HepG2 (cell line): Measurements from ENCODE around the gene PFKP. TPM values are rescaled to one million over a fixed set of nuclear protein-coding genes. Genes with fewer than 3 reads are reported as not detected.

Experiments used
- BRCA1 ChIP-seq: sonication (generic); formaldehyde crosslinking; IDR thresholded peaks from 2 replicates; pipeline ENCODE4 v1.4.0; 2020; ENCODE audit warnings: missing genetic modification reagents
- CC2D1A ChIP-seq: sonication (generic); formaldehyde crosslinking; IDR thresholded peaks from 2 replicates; pipeline ENCODE4 v1.8.1; 2023; ENCODE audit warnings: mild to moderate bottlenecking, missing genetic modification reagents
- CENPT ChIP-seq: sonication (generic); formaldehyde crosslinking; IDR thresholded peaks from 2 replicates; pipeline ENCODE4 v1.8.0; 2022; ENCODE audit warnings: low read depth, mild to moderate bottlenecking, moderate library complexity, missing genetic modification reagents
- ELF1 ChIP-seq: sonication (generic); formaldehyde crosslinking; IDR thresholded peaks from 2 replicates; pipeline ENCODE4 v1.4.0; 2020; ENCODE audit warnings: missing genetic modification reagents
- FOSL1 ChIP-seq: sonication (generic); formaldehyde crosslinking; IDR thresholded peaks from 2 replicates; pipeline ENCODE4 v1.9.0; 2021; ENCODE audit warnings: missing genetic modification reagents, borderline replicate concordance
- HES4 ChIP-seq: sonication (generic); formaldehyde crosslinking; IDR thresholded peaks from 2 replicates; pipeline ENCODE4 v1.9.0; 2021; ENCODE audit warnings: mild to moderate bottlenecking, missing genetic modification reagents, borderline replicate concordance
- IRF2 ChIP-seq: IDR thresholded peaks from 2 replicates; pipeline ENCODE4 v1.6.1; 2018; ENCODE audit warnings: missing genetic modification reagents, missing compliant biosample characterization
- MAF1 ChIP-seq: sonication (generic); formaldehyde crosslinking; IDR thresholded peaks from 2 replicates; pipeline ENCODE4 v1.5.0; 2020; ENCODE audit warnings: missing genetic modification reagents, borderline replicate concordance
- MATR3 ChIP-seq: sonication (generic); formaldehyde crosslinking; IDR thresholded peaks from 2 replicates; pipeline ENCODE4 v1.4.0; 2020; ENCODE audit warnings: missing genetic modification reagents
- SMARCC2 ChIP-seq: fragments of 450-650 bp; IDR thresholded peaks from 2 replicates; pipeline ENCODE4 v1.6.1; 2017; ENCODE audit warnings: antibody characterized with exemption, mild to moderate bottlenecking
- SMARCE1 ChIP-seq: fragments of 450-650 bp; IDR thresholded peaks from 2 replicates; pipeline ENCODE4 v1.6.1; 2017; ENCODE audit warnings: borderline replicate concordance
- SRSF4 ChIP-seq: fragments of 200-400 bp; formaldehyde crosslinking; IDR thresholded peaks from one replicate; pipeline ENCODE4 v1.6.1; 2018; ENCODE audit warnings: mild to moderate bottlenecking, low read depth, low read length, moderate library complexity; ENCODE audit not compliant: poor library complexity, severe bottlenecking
- TBP ChIP-seq: sonication (generic); formaldehyde crosslinking; IDR thresholded peaks from 2 replicates; pipeline ENCODE4 v1.5.0; 2020; ENCODE audit warnings: missing genetic modification reagents
- TEAD2 ChIP-seq: sonication (generic); formaldehyde crosslinking; IDR thresholded peaks from 2 replicates; pipeline ENCODE4 v1.9.0; 2021; ENCODE audit warnings: missing genetic modification reagents
- THAP9 ChIP-seq: sonication (generic); formaldehyde crosslinking; IDR thresholded peaks from 2 replicates; pipeline ENCODE4; 2020; ENCODE audit warnings: missing genetic modification reagents, mild to moderate bottlenecking, borderline replicate concordance
- ZC3H4 ChIP-seq: sonication (generic); formaldehyde crosslinking; IDR thresholded peaks from 2 replicates; pipeline ENCODE4 v1.4.0; 2020; ENCODE audit warnings: missing genetic modification reagents, borderline replicate concordance
- ZFP1 ChIP-seq: IDR thresholded peaks from 2 replicates; pipeline ENCODE4 v1.6.1; 2016
- ZFY ChIP-seq: sonication (generic); formaldehyde crosslinking; IDR thresholded peaks from 2 replicates; pipeline ENCODE4 v1.4.0; 2020; ENCODE audit warnings: missing genetic modification reagents
- ZNF263 ChIP-seq: sonication (generic); formaldehyde crosslinking; IDR thresholded peaks from 2 replicates; pipeline ENCODE4 v1.4.0; 2020; ENCODE audit warnings: missing genetic modification reagents
- ZNF333 ChIP-seq: sonication (generic); formaldehyde crosslinking; IDR thresholded peaks from 2 replicates; pipeline ENCODE4 v1.4.0; 2020; ENCODE audit warnings: mild to moderate bottlenecking, missing genetic modification reagents, borderline replicate concordance
- ZNF549 ChIP-seq: sonication (generic); formaldehyde crosslinking; IDR thresholded peaks from 2 replicates; pipeline ENCODE4 v1.5.0; 2020; ENCODE audit warnings: missing genetic modification reagents
- ZNF552 ChIP-seq: sonication (generic); formaldehyde crosslinking; IDR thresholded peaks from 2 replicates; pipeline ENCODE4 v1.9.0; 2022; ENCODE audit warnings: missing genetic modification reagents, mild to moderate bottlenecking, borderline replicate concordance
- ZNF790 ChIP-seq: sonication (generic); formaldehyde crosslinking; IDR thresholded peaks from 2 replicates; pipeline ENCODE4 v1.8.0; 2022; ENCODE audit warnings: missing genetic modification reagents, mild to moderate bottlenecking, borderline replicate concordance
- polyA plus RNA-seq, 8 experiments: library from polyadenylated mRNA; depleted of rRNA in 3 of 8; stranded (reverse) in 7 of 8; unstranded in 1 of 8; fragments of >200 nt; fragmentation: Illumina TruSeq in 4 of 8; extraction: Trizol in 4 of 8; gene quantifications; 2 replicates each; pipeline versions ENCODE4 v1.2.1 to v1.2.3, GENCODE V29; 2011 to 2016; ENCODE audit warnings: low read depth in 4 of 8, missing spikeins in 1 of 8, mixed read lengths in 1 of 8; ENCODE audit not compliant: insufficient read depth in 1 of 8
- total RNA-seq, 5 experiments: library from RNA; depleted of rRNA; stranded (reverse); fragments of >200 nt; fragmentation: Illumina TruSeq; extraction: Trizol; gene quantifications; 2 replicates each; pipeline ENCODE4 v1.2.3, GENCODE V29; 2016; ENCODE audit warnings: low read depth in 1 of 5
- TF ChIP-seq, protein P1 (sequence below): sonication (generic); formaldehyde crosslinking; IDR thresholded peaks from 2 replicates; pipeline ENCODE4 v1.5.0; 2020; ENCODE audit warnings: missing genetic modification reagents, mild to moderate bottlenecking, borderline replicate concordance
- TF ChIP-seq, protein P2 (sequence below): sonication (generic); formaldehyde crosslinking; IDR thresholded peaks from 2 replicates; pipeline ENCODE4 v1.8.0; 2022; ENCODE audit warnings: mild to moderate bottlenecking, missing genetic modification reagents
- TF ChIP-seq, protein P3 (sequence below): fragments of 450-650 bp; IDR thresholded peaks from 2 replicates; pipeline ENCODE4 v1.6.1; 2017

Gene PFKP
- total and polyA plus RNA-seq, 2 of the 13 experiments (the other 11 are each of a cell fraction or from before 2014, with no cell fraction given) = 0.80 to 2.4 TPM

DNA sequence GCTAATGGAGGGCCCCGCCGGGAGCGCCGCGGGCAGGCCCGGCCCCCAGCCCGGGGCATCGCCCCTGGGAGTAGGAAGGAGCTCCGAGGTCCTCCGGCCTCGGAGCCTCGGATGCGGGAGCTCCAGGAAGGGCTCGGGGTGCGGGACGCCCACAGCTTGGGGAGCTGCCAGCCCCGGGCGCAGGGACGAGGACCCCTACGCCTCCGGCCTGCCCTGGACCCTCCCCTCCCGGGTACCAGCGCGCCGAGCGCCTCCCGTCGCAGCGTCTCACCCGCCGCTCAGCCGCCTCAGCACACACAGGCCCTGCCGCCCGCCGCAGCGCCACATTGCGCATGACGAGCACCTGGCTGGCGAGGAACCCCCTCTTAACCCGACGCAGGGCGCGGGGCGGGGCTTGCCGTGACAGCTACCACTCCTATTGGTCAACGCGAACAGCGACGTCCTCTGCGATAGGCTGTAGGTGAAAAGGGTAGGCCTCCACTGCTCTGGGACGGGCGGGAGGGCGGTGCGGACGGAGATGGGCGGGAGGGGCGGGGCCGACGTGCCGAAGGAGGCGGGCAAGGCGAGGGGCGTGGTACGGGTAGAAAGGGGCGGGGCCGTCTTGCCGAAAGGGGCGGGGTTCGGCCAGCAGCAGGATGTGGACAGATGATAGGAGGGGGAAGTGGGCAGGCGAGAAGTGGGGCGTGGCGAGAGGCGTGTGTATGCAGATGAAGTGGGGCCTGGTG, 105.3 kb downstream of the PFKP start, which contains the start of gene PITRM1 (continued):
- TF ChIP-seq, protein P1, sequence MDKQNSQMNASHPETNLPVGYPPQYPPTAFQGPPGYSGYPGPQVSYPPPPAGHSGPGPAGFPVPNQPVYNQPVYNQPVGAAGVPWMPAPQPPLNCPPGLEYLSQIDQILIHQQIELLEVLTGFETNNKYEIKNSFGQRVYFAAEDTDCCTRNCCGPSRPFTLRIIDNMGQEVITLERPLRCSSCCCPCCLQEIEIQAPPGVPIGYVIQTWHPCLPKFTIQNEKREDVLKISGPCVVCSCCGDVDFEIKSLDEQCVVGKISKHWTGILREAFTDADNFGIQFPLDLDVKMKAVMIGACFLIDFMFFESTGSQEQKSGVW (CRISPR knock-in tag) = no peak
- no peak for TF ChIP-seq BRCA1
- TF ChIP-seq ZC3H4 (CRISPR knock-in tag) = no peak
- no peak for TF ChIP-seq SMARCC2
- TF ChIP-seq HES4 (CRISPR knock-in tag) = no peak
- TF ChIP-seq THAP9 (CRISPR knock-in tag) = no peak
- TF ChIP-seq IRF2 = peak; percentile 39; the same call in 1 of the 2 replicates
- no peak for TF ChIP-seq ZNF549 (CRISPR knock-in tag)
- TF ChIP-seq, protein P2, sequence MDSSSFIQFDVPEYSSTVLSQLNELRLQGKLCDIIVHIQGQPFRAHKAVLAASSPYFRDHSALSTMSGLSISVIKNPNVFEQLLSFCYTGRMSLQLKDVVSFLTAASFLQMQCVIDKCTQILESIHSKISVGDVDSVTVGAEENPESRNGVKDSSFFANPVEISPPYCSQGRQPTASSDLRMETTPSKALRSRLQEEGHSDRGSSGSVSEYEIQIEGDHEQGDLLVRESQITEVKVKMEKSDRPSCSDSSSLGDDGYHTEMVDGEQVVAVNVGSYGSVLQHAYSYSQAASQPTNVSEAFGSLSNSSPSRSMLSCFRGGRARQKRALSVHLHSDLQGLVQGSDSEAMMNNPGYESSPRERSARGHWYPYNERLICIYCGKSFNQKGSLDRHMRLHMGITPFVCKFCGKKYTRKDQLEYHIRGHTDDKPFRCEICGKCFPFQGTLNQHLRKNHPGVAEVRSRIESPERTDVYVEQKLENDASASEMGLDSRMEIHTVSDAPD (CRISPR knock-in tag) = no peak
- TF ChIP-seq MAF1 = no peak
- 0 out of 2 replicates have a peak, but pooled peaks have one; percentile 21 for TF ChIP-seq ELF1 (CRISPR knock-in tag)
- TF ChIP-seq SRSF4 = no peak
- TF ChIP-seq SMARCE1 = no peak
- peak; percentile 75; the same call in 1 of the 2 replicates for TF ChIP-seq ZNF552 (CRISPR knock-in tag)
- TF ChIP-seq, protein P3, sequence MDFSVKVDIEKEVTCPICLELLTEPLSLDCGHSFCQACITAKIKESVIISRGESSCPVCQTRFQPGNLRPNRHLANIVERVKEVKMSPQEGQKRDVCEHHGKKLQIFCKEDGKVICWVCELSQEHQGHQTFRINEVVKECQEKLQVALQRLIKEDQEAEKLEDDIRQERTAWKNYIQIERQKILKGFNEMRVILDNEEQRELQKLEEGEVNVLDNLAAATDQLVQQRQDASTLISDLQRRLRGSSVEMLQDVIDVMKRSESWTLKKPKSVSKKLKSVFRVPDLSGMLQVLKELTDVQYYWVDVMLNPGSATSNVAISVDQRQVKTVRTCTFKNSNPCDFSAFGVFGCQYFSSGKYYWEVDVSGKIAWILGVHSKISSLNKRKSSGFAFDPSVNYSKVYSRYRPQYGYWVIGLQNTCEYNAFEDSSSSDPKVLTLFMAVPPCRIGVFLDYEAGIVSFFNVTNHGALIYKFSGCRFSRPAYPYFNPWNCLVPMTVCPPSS = no peak
- no peak for TF ChIP-seq CC2D1A (CRISPR knock-in tag)
- no peak for TF ChIP-seq ZNF790 (CRISPR knock-in tag)
- TF ChIP-seq ZNF263 (CRISPR knock-in tag) = no peak
- TF ChIP-seq FOSL1 = no peak
- TF ChIP-seq TEAD2 = no peak
- TF ChIP-seq CENPT (CRISPR knock-in tag) = 0 out of 2 replicates have a peak, but pooled peaks have one; percentile 66
- no peak for TF ChIP-seq ZFP1 (CRISPR knock-in tag)
- no peak for TF ChIP-seq TBP
- no peak for TF ChIP-seq MATR3 (CRISPR knock-in tag)
- no peak for TF ChIP-seq ZNF333 (CRISPR knock-in tag)
- TF ChIP-seq ZFY = peak; percentile 95
